Spleen (tissue), 7 donors: ENCODE data around the gene SEC61B.

Source experiments
- POLR2A ChIP-seq, 3 donors: fragments of 450-650 bp; IDR thresholded peaks; one replicate each; pipeline ENCODE4 v1.5.1; 2017; ENCODE audit warnings: antibody characterized with exemption in 3 of 3, mild to moderate bottlenecking in 1 of 3
- POLR2AphosphoS5 ChIP-seq, 3 donors: sonication (generic); formaldehyde crosslinking; IDR thresholded peaks; one replicate each; pipeline ENCODE4 v1.5.1; 2017; ENCODE audit warnings: antibody characterized with exemption in 3 of 3
- TF ChIP-seq, protein P1 (sequence below), 11 experiments: fragments of 200-600 bp in 7 of 11; fragments of 450-650 bp in 4 of 11; sonication (generic) in 4 of 11; IDR thresholded peaks in 8 of 11; conservative IDR thresholded peaks in 3 of 11; 1 replicate in 7 of 11; 2 replicates in 4 of 11; pipeline versions ENCODE4 v1.4.0 to v1.8.0; 2016 to 2021; ENCODE audit warnings: antibody characterized with exemption in 11 of 11, inconsistent platforms in 4 of 11, mild to moderate bottlenecking in 1 of 11
- donor health status: DM: no; HTN: no; CAD: no; lungs with moderate emphysema.
- donor health status: DM: no; HTN: no; CAD: no.
- donor health status: DM: no; HTN: no; CAD: no.

DNA sequence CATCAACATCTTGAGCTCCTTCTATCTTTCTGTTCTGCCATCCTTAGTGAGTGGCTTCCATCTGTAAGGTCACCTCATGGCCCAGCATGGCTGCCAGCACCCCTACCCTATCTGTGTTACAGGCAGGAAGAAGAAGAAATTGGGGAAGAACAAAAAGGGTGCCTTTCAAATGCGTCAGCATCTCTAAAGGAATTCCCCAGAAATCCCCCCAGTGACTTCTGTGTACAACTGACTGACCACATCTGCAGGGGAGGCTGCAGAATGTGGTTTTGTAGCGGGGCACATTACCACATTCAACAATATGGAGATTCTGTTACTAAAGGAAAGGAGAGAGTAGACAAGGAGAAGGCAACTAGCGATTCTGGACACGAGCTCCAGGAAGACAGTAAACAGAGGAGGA is 40.5 kb upstream of the SEC61B start:
- TF ChIP-seq, protein P1, sequence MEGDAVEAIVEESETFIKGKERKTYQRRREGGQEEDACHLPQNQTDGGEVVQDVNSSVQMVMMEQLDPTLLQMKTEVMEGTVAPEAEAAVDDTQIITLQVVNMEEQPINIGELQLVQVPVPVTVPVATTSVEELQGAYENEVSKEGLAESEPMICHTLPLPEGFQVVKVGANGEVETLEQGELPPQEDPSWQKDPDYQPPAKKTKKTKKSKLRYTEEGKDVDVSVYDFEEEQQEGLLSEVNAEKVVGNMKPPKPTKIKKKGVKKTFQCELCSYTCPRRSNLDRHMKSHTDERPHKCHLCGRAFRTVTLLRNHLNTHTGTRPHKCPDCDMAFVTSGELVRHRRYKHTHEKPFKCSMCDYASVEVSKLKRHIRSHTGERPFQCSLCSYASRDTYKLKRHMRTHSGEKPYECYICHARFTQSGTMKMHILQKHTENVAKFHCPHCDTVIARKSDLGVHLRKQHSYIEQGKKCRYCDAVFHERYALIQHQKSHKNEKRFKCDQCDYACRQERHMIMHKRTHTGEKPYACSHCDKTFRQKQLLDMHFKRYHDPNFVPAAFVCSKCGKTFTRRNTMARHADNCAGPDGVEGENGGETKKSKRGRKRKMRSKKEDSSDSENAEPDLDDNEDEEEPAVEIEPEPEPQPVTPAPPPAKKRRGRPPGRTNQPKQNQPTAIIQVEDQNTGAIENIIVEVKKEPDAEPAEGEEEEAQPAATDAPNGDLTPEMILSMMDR (IDR thresholded peaks at IDR 0.05 in 8 of 11, conservative IDR thresholded peaks at IDR 0.05 in 3 of 11): no peak
- TF ChIP-seq POLR2A (IDR thresholded peaks at IDR 0.05) (no peak), POLR2AphosphoS5 (IDR thresholded peaks at IDR 0.05) (no peak)
